ENCODE results near the gene C20orf141. TPM values are rescaled to one million over a fixed set of nuclear protein-coding genes. Genes with fewer than 3 reads are reported as not detected.

Gene C20orf141
- total RNA-seq, 1 donor from 2014 or later: not detected

DNA sequence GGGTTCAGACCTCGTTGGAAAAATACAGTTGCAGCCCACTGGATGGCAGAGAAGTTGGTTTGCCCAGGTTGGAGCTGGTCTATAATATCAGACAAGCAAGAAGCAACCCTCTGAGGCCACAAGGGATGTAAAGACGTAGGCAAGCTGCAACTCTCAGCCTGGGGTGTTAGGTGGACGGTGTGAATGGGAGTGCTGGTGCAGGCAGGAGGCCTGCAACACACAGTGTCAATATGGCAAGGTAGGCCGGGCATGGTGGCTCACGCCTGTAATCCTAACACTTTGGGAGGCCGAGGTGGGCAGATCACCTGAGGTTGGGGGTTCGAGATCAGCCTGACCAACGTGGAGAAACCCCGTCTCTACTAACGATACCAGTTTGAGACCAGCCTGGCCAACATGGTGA lies 36.3 kb downstream of the C20orf141 start:
- DNase-seq: no peak

- DNase-seq: no peak
These were observed 43.8 kb downstream of the C20orf141 start for GRCh38 chr20:2858591-2858990.

GRCh38 chr20:2859330-2860121 lies 44.7 kb downstream of the C20orf141 start:
- no peak for DNase-seq

DNA sequence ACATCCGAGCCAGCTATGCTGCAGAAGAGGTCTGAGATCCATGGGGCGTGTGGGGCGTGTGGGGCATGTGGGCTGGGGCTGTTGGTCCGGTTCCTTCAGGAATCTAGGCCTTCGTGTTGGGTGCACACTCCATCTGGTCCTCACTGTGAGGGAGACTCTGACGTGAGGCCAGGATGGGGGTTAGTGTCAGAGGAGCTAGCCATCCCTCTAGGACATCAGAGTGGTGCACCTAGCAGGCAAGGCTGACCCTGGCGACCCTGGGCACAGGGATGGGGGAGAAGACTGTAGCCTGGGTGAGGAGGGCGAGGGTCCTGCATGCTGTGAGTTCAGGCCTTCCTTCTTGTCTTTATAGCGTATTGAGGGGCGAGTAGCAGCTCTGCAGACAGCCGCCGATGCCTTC lies 49.8 kb downstream of the C20orf141 start:
- DNase-seq: no peak

GRCh38 chr20:2865101-2865500 lies 50.3 kb downstream of the C20orf141 start:
- DNase-seq: no peak

Other genes with a start within 250 kb of the C20orf141 start
- gene NOP56, start 162.4 kb upstream of the C20orf141 start, total RNA-seq: 149 and 182 TPM in 2 replicates
- 118 and 131 TPM in 2 replicates for gene IDH3B, start 150.8 kb upstream of the C20orf141 start, total RNA-seq
- gene EBF4, start 122.2 kb upstream of the C20orf141 start, total RNA-seq: 1.0 and 2.4 TPM in 2 replicates
- 0.34 and 0.37 TPM in 2 replicates for gene CPXM1, start 14.4 kb upstream of the C20orf141 start, total RNA-seq
- gene TMEM239, start 1.4 kb downstream of the C20orf141 start, total RNA-seq: not detected in 2 replicates
- gene PCED1A, start 25.7 kb downstream of the C20orf141 start, total RNA-seq: 19.8 and 42.2 TPM in 2 replicates
- 51.6 and 52.4 TPM in 2 replicates for gene VPS16, start 25.8 kb downstream of the C20orf141 start, total RNA-seq
- 27.9 and 37.1 TPM in 2 replicates for gene PTPRA, start 58.5 kb downstream of the C20orf141 start, total RNA-seq
- gene GNRH2, start 228.6 kb downstream of the C20orf141 start, total RNA-seq: not detected in 2 replicates
- 34.5 and 37.6 TPM in 2 replicates for gene MRPS26, start 231.1 kb downstream of the C20orf141 start, total RNA-seq